H1 (cell line): Measurements from ENCODE around the gene GIMAP5. TPM values are rescaled to one million over a fixed set of nuclear protein-coding genes. Genes with fewer than 3 reads are reported as not detected.

Experiments used
- CTCF ChIA-PET: fragments of 300-600 bp; sonication (Branson Sonifier 250); formaldehyde crosslinking; loops from one replicate; lab custom pipeline; 2021; ENCODE audit not compliant: partially characterized antibody; lab: Charles Lee
- POLR2A ChIA-PET: fragments of 300-600 bp; sonication (Branson Sonifier 250); formaldehyde crosslinking; loops from one replicate; lab custom pipeline; 2021; ENCODE audit warnings: inconsistent platforms; ENCODE audit not compliant: partially characterized antibody; lab: Charles Lee
- DNase-seq, 2 experiments: peaks; one replicate each; pipeline versions ENCODE4 v3.0.0 to v3.0.0-alpha.2; 2010 to 2022; ENCODE audit warnings: low spot score in 2 of 2, low read depth in 1 of 2, mixed read lengths in 1 of 2
- FAIRE-seq: peaks from 2 replicates; lab custom pipeline; 2011; peaks lifted over from hg19 to GRCh38; lab: Jason Lieb, UNC
- H2AFZ ChIP-seq: 2 replicates; pipeline ENCODE4 v1.8.1; 2012; ENCODE audit warnings: low read length, inconsistent platforms
- H2AK5ac ChIP-seq: 2 replicates; pipeline ENCODE4 v1.6.1; 2013; ENCODE audit warnings: low read depth, low read length
- H2BK120ac ChIP-seq: replicated peaks from 2 replicates; pipeline ENCODE3; 2013; ENCODE audit warnings: low read depth, low read length, inconsistent platforms
- H2BK12ac ChIP-seq: 2 replicates; pipeline ENCODE4 v1.6.1; 2013; ENCODE audit warnings: low read depth, low read length
- H2BK15ac ChIP-seq: 2 replicates; pipeline ENCODE4 v1.6.1; 2013; ENCODE audit warnings: low read length
- H2BK20ac ChIP-seq: 2 replicates; pipeline ENCODE4 v1.6.1; 2013; ENCODE audit warnings: low read length
- H2BK5ac ChIP-seq: 2 replicates; pipeline ENCODE4 v1.6.1; 2013; ENCODE audit warnings: low read depth, low read length
- H3K14ac ChIP-seq: 2 replicates; pipeline ENCODE4 v1.6.1; 2013; ENCODE audit warnings: inconsistent platforms; ENCODE audit not compliant: insufficient read length
- H3K18ac ChIP-seq: 2 replicates; pipeline ENCODE4 v1.6.1; 2013; ENCODE audit warnings: low read length; ENCODE audit errors: extremely low read depth
- H3K23ac ChIP-seq: 2 replicates; pipeline ENCODE4 v1.6.1; 2013; ENCODE audit warnings: inconsistent platforms; ENCODE audit not compliant: insufficient read length
- H3K23me2 ChIP-seq: 2 replicates; pipeline ENCODE4 v1.6.1; 2013; ENCODE audit warnings: low read depth, low read length
- H3K27ac ChIP-seq: 2 replicates; pipeline ENCODE4 v1.6.1; 2011; ENCODE audit warnings: low read depth, low read length, inconsistent platforms
- H3K27me3 ChIP-seq, 4 experiments: replicated peaks in 1 of 4; 1 replicate in 1 of 4; 2 replicates in 3 of 4; pipeline versions ENCODE4 v1.6.1 to v1.8.1; 2011 to 2013; ENCODE audit warnings: low read length in 3 of 4, mild to moderate bottlenecking in 3 of 4, inconsistent platforms in 2 of 4, mixed read lengths in 2 of 4, moderate library complexity in 1 of 4; ENCODE audit not compliant: control insufficient read depth in 3 of 4, insufficient read depth in 3 of 4; ENCODE audit errors: extremely low read depth in 1 of 4
- H3K36me3 ChIP-seq, 4 experiments: 2 replicates each; pipeline versions ENCODE4 v1.6.1 to v1.8.1; 2011 to 2013; ENCODE audit warnings: mild to moderate bottlenecking in 4 of 4, low read length in 3 of 4, moderate library complexity in 2 of 4, control low read depth in 1 of 4, inconsistent platforms in 1 of 4; ENCODE audit not compliant: insufficient read depth in 4 of 4, control insufficient read depth in 2 of 4
- H3K4ac ChIP-seq: replicated peaks from 2 replicates; pipeline ENCODE3; 2013; ENCODE audit warnings: low read length, low read depth, mixed read lengths, inconsistent platforms; ENCODE audit not compliant: insufficient read length
- H3K4me1 ChIP-seq, 4 experiments: replicated peaks in 1 of 4; 1 replicate in 1 of 4; 2 replicates in 3 of 4; pipeline versions ENCODE4 v1.6.1 to v1.8.1; 2011 to 2013; ENCODE audit warnings: low read length in 3 of 4, inconsistent platforms in 2 of 4, mixed read lengths in 1 of 4; ENCODE audit not compliant: insufficient read depth in 4 of 4, control insufficient read depth in 3 of 4
- H3K4me2 ChIP-seq, 2 experiments: 2 replicates each; pipeline versions ENCODE4 v1.6.1 to v1.8.1; 2011 to 2013; ENCODE audit warnings: low read depth in 2 of 2, low read length in 2 of 2, control low read depth in 1 of 2, inconsistent platforms in 1 of 2, mild to moderate bottlenecking in 1 of 2; ENCODE audit not compliant: insufficient read depth in 1 of 2
- H3K4me3 ChIP-seq, 4 experiments: fragments of 200-600, 300-600 bp in 1 of 4; sonication (generic), shearing (Covaris generic), sonication (Bioruptor Twin) in 1 of 4; 2 replicates each; pipeline versions ENCODE4 v1.5.1 to v1.8.1; 2011 to 2016; ENCODE audit warnings: low read length in 4 of 4, low read depth in 3 of 4, control low read depth in 2 of 4, inconsistent platforms in 2 of 4, mild to moderate bottlenecking in 2 of 4, mixed read lengths in 1 of 4, moderate library complexity in 1 of 4; ENCODE audit not compliant: insufficient read depth in 2 of 4; ENCODE audit errors: extremely low read depth in 1 of 4
- H3K56ac ChIP-seq: replicated peaks from 2 replicates; pipeline ENCODE3; 2013; ENCODE audit warnings: low read depth, mild to moderate bottlenecking, mixed read lengths, low read length, inconsistent platforms; ENCODE audit not compliant: insufficient read length
- H3K79me1 ChIP-seq: 2 replicates; pipeline ENCODE4 v1.6.1; 2013; ENCODE audit warnings: low read depth, low read length, control low read depth
- H3K79me2 ChIP-seq, 2 experiments: 2 replicates each; pipeline versions ENCODE4 v1.6.1 to v1.8.1; 2012 to 2013; ENCODE audit warnings: low read length in 2 of 2, mild to moderate bottlenecking in 2 of 2, inconsistent platforms in 1 of 2; ENCODE audit not compliant: insufficient read depth in 2 of 2, control insufficient read depth in 1 of 2
- H3K9ac ChIP-seq, 4 experiments: replicated peaks in 1 of 4; 1 replicate in 1 of 4; 2 replicates in 3 of 4; pipeline versions ENCODE4 v1.6.1 to v1.8.1; 2011 to 2013; ENCODE audit warnings: low read depth in 3 of 4, low read length in 3 of 4, control low read depth in 2 of 4, mild to moderate bottlenecking in 2 of 4, moderate library complexity in 2 of 4, inconsistent platforms in 1 of 4; ENCODE audit errors: extremely low read depth in 1 of 4
- H3K9me3 ChIP-seq, 2 experiments: 2 replicates each; pipeline versions ENCODE4 v1.6.1 to v1.8.1; 2012 to 2013; ENCODE audit warnings: mild to moderate bottlenecking in 2 of 2, moderate library complexity in 2 of 2, control low read depth in 1 of 2, inconsistent platforms in 1 of 2, low read depth in 1 of 2, low read length in 1 of 2, mixed read lengths in 1 of 2; ENCODE audit not compliant: insufficient read depth in 2 of 2
- H4K20me1 ChIP-seq, 2 experiments: replicated peaks in 1 of 2; 2 replicates each; pipeline versions ENCODE3 to v1.8.1; 2011 to 2013; ENCODE audit warnings: inconsistent platforms in 2 of 2, low read length in 2 of 2, mild to moderate bottlenecking in 1 of 2; ENCODE audit not compliant: insufficient read depth in 2 of 2, control insufficient read depth in 1 of 2
- H4K5ac ChIP-seq: 2 replicates; pipeline ENCODE4 v1.6.1; 2013; ENCODE audit warnings: low read length, low read depth, mixed read lengths, inconsistent platforms; ENCODE audit not compliant: insufficient read length
- H4K8ac ChIP-seq: 2 replicates; pipeline ENCODE4 v1.8.0; 2013; ENCODE audit warnings: mild to moderate bottlenecking, moderate library complexity, low read length, inconsistent platforms; ENCODE audit not compliant: insufficient read depth; ENCODE audit errors: extremely low read depth
- H4K91ac ChIP-seq: replicated peaks from 2 replicates; pipeline ENCODE3; 2013; ENCODE audit warnings: low read length, mixed read lengths, inconsistent platforms; ENCODE audit not compliant: insufficient read length
- ASH2L ChIP-seq: fragments of 200-600, 300-600 bp; sonication (generic); IDR thresholded peaks from one replicate; pipeline ENCODE4 v1.7.1; 2017; ENCODE audit warnings: low read length
- CHD1 ChIP-seq: IDR thresholded peaks from 2 replicates; pipeline ENCODE4 v1.6.1; 2012; ENCODE audit warnings: low read depth, low read length, improper control_type of control experiment
- EP300 ChIP-seq, 2 experiments: IDR thresholded peaks; 1 replicate in 1 of 2; 2 replicates in 1 of 2; pipeline ENCODE4 v1.6.1; 2011 to 2012; ENCODE audit warnings: low read depth in 2 of 2, low read length in 2 of 2, mild to moderate bottlenecking in 2 of 2, borderline replicate concordance in 1 of 2, inconsistent platforms in 1 of 2, moderate library complexity in 1 of 2
- HDAC2 ChIP-seq, 2 experiments: fragments of 300-600 bp in 1 of 2; sonication (generic) in 1 of 2; IDR thresholded peaks; 2 replicates each; pipeline ENCODE4 v1.6.1; 2011 to 2012; ENCODE audit warnings: low read depth in 2 of 2, low read length in 2 of 2, mild to moderate bottlenecking in 2 of 2, moderate library complexity in 2 of 2, borderline replicate concordance in 1 of 2, inconsistent platforms in 1 of 2
- HDAC6 ChIP-seq: IDR thresholded peaks from one replicate; pipeline ENCODE4 v1.7.1; 2012; ENCODE audit warnings: low read depth, mild to moderate bottlenecking, inconsistent platforms, low read length, moderate library complexity
- KDM5A ChIP-seq: fragments of 200-600 bp; IDR thresholded peaks from 2 replicates; pipeline ENCODE4 v1.7.1; 2012; ENCODE audit warnings: mild to moderate bottlenecking, low read length, inconsistent platforms, mixed read lengths
- PHF8 ChIP-seq: fragments of 200-600 bp; sonication (generic); conservative IDR thresholded peaks from 2 replicates; pipeline ENCODE4 v1.7.1; 2012; ENCODE audit warnings: low read depth, mild to moderate bottlenecking, inconsistent platforms, low read length, moderate library complexity
- RBBP5 ChIP-seq: IDR thresholded peaks from 2 replicates; pipeline ENCODE4 v1.7.1; 2012; ENCODE audit warnings: low read depth, mild to moderate bottlenecking, inconsistent platforms, low read length, moderate library complexity, borderline replicate concordance
- RNF2 ChIP-seq: fragments of 200-900, 300-1000 bp; sonication (generic); IDR thresholded peaks from 2 replicates; pipeline ENCODE4 v1.7.1; 2016; ENCODE audit warnings: borderline replicate concordance, low read depth, mild to moderate bottlenecking, antibody characterized with exemption, low read length; ENCODE audit not compliant: poor library complexity, severe bottlenecking; ENCODE audit errors: missing control alignments
- RXRA ChIP-seq: IDR thresholded peaks from 2 replicates; pipeline ENCODE4 v1.6.1; 2011; ENCODE audit warnings: low read depth, mild to moderate bottlenecking, low read length, moderate library complexity; ENCODE audit not compliant: insufficient read depth
- SAP30 ChIP-seq: fragments of 300-600 bp; sonication (generic); IDR thresholded peaks from 2 replicates; pipeline ENCODE4 v1.7.1; 2012; ENCODE audit warnings: low read length, moderate library complexity, mild to moderate bottlenecking, inconsistent platforms; ENCODE audit not compliant: insufficient read depth, insufficient replicate concordance
- SUZ12 ChIP-seq: fragments of 200-600 bp; sonication (generic); IDR thresholded peaks from 2 replicates; pipeline ENCODE4 v1.6.1; 2012; ENCODE audit warnings: mild to moderate bottlenecking, inconsistent platforms, low read length, moderate library complexity, mixed read lengths
- TAF7 ChIP-seq: optimal IDR thresholded peaks from 2 replicates; pipeline ENCODE3; 2011; ENCODE audit warnings: low read depth, mild to moderate bottlenecking, inconsistent platforms, low read length, moderate library complexity, borderline replicate concordance
- WGBS, 2 experiments: shearing (Covaris generic) in 1 of 2; methylation state at CpG; one replicate each; pipeline versions ENCODE4 v1.1.6 to v1.1.7; 2013 to 2015; ENCODE audit warnings: low lambda C conversion rate in 2 of 2, mixed read lengths in 2 of 2, inconsistent platforms in 1 of 2, low coverage in 1 of 2, missing lambda C conversion rate in 1 of 2; ENCODE audit not compliant: insufficient replicate concordance in 2 of 2, insufficient coverage in 1 of 2, insufficient read length in 1 of 2; ENCODE audit errors: extremely low coverage in 1 of 2, missing lambda C conversion rate in 1 of 2; 5-methylcytosine and 5-hydroxymethylcytosine counted together
- polyA plus RNA-seq, 7 experiments: library from polyadenylated mRNA; depleted of rRNA in 3 of 7; stranded (reverse) in 5 of 7; unstranded in 2 of 7; fragments of >200 nt in 5 of 7; fragments of 200-250 nt in 2 of 7; gene quantifications; 1 replicate in 5 of 7; 2 replicates in 1 of 7; 4 replicates in 1 of 7; pipeline versions ENCODE4 v1.2.1 to v1.2.3, GENCODE V29; 2011 to 2013; ENCODE audit warnings: missing spikeins in 2 of 7, mixed read lengths in 2 of 7
- total RNA-seq: library from RNA; stranded (reverse); fragmentation: NEBNext Ultra II Directional; extraction: Animal tissue kit (Norgen Biotek cat#: 25700); gene quantifications from 2 replicates; pipeline ENCODE4 v1.2.1, GENCODE V29; 2021

The GIMAP5 gene
- total and polyA plus RNA-seq, 2 of the 8 experiments (the other 6 are each of a cell fraction or from before 2014, with no cell fraction given) = not detected

GRCh38 chr7:150781961-150782360 is 44.7 kb downstream of the GIMAP5 start:
- Histone ChIP-seq H2BK5ac (no peak overlapping the region), H3K4ac (no peak overlapping the region), H2BK120ac (no peak overlapping the region), H3K9ac (no peak overlapping the region), H3K27me3 (no peaks in the 10 kb centered on the region), H4K5ac (no peak overlapping the region), H3K14ac (no peak overlapping the region), H4K20me1 (no peaks in the 10 kb centered on the region), H3K4me3 (no peak overlapping the region), H3K36me3 (no peaks in the 10 kb centered on the region), H2BK12ac (no peak overlapping the region), H3K79me2 (no peaks in the 10 kb centered on the region), H3K27ac (no peak overlapping the region), H3K9me3 (no peaks in the 10 kb centered on the region), H2BK20ac (no peak overlapping the region), H2BK15ac (no peak overlapping the region), H4K8ac (no peak overlapping the region), H3K4me2 (no peak overlapping the region), H2AK5ac (no peak overlapping the region), H3K23ac (no peak overlapping the region), H3K18ac (no peak overlapping the region), H3K4me1 (no peaks in the 10 kb centered on the region), H2AFZ (no peak overlapping the region), H3K79me1 (no peaks in the 10 kb centered on the region), H3K23me2 (no peaks in the 10 kb centered on the region), H3K56ac (no peak overlapping the region), H4K91ac (no peak overlapping the region)
- DNase-seq (no peak), FAIRE-seq (no peak)
- POLR2A ChIA-PET = no interaction called here
- WGBS, 2 experiments = 72% methylated on average over 2 of the region's 2 CpGs; no CpG with 5 or more reads in 1 of the 2 experiments
- CTCF ChIA-PET = interaction anchor here (1.0 to 3.8 kb wide), 3 partner anchors 9 to 181 kb away, joined by 3 to 50 read pairs (median 4); no protein-coding TSS in a partner anchor
- TF ChIP-seq CHD1 (no peak), HDAC2 (IDR thresholded peaks at IDR 0.05; ENCODE audit: borderline replicate concordance in 1 of 2, low read depth in 2 of 2, low read length in 2 of 2) (no peak), EP300 (IDR thresholded peaks at IDR 0.05; ENCODE audit: borderline replicate concordance in 1 of 2, low read depth in 2 of 2, low read length in 2 of 2) (no peak), RBBP5 (no peak), PHF8 (no peak), RNF2 (no peak), HDAC6 (no peak), SUZ12 (no peak), KDM5A (no peak), SAP30 (no peak), ASH2L (no peak), TAF7 (no peak), RXRA (no peak)
